Progenitor cell of endocrine pancreas (in vitro differentiated cells): Measurements from ENCODE around the gene AQP11. TPM values are rescaled to one million over a fixed set of nuclear protein-coding genes. Genes with fewer than 3 reads are reported as not detected.
"Not testable (repeated sequence)": the region's sequence is repeated elsewhere in the genome, so short reads cannot be mapped to it uniquely, and the experiment has no call there.

ENCODE experiments used
- DNase-seq: peaks from one replicate; pipeline ENCODE4 v3.0.0; 2021; ENCODE audit warnings: low spot score; ENCODE audit not compliant: unreplicated experiment
- H3K27ac Mint-ChIP-seq: 2 replicates; pipeline ENCODE4 v1.8.0; 2021; ENCODE audit warnings: mild to moderate bottlenecking, moderate library complexity, mixed read lengths
- H3K27me3 Mint-ChIP-seq: 2 replicates; pipeline ENCODE4 v1.8.0; 2021; ENCODE audit warnings: mixed read lengths
- H3K36me3 Mint-ChIP-seq: 2 replicates; pipeline ENCODE4 v1.8.0; 2022; ENCODE audit warnings: mixed read lengths; ENCODE audit not compliant: insufficient read depth
- H3K4me1 Mint-ChIP-seq: 2 replicates; pipeline ENCODE4 v1.8.0; 2021; ENCODE audit warnings: low read depth, mixed read lengths
- H3K4me3 Mint-ChIP-seq: 2 replicates; pipeline ENCODE4 v1.8.0; 2021; ENCODE audit warnings: low read depth, mild to moderate bottlenecking, moderate library complexity, mixed read lengths
- H3K9me3 Mint-ChIP-seq: 2 replicates; pipeline ENCODE4 v1.8.0; 2021; ENCODE audit warnings: low read depth, mixed read lengths
- total RNA-seq: library from RNA; stranded (reverse); gene quantifications from 2 replicates; pipeline ENCODE4 v1.2.1, GENCODE V29; 2021
- TF ChIP-seq, protein P1 (sequence below): fragments of 200-600 bp; sonication (generic); IDR thresholded peaks from one replicate; pipeline ENCODE4 v1.5.0; 2021; ENCODE audit warnings: antibody characterized with exemption, mild to moderate bottlenecking; ENCODE audit not compliant: unreplicated experiment

AQP11 gene
- total RNA-seq, 1 donor from 2014 or later, result 2.3 TPM

DNA sequence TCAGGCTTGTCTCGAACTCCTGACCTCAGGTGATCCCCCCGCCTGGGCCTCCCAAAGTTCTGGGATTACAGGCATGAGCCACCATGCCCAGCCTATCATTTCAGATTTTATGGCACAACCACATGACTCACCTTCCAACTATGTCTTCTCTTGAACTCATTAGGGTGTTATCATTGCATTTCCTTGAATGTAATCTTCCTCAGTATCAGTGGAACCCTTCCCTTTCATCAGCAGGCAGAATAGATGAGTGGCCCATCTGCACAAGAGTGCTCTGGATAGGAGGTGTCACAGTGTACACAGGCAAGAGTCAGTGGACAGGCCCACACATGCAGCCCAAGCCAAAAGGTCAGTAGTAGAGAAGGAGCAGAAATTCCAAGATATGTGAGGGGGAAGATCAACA lies 29.1 kb upstream of the AQP11 start:
- peaks cover 20% of the 10 kb centered on the region for H3K9me3 Mint-ChIP-seq
- no peak overlapping the region for H3K4me3 Mint-ChIP-seq
- peaks cover 1% of the 10 kb centered on the region for H3K36me3 Mint-ChIP-seq
- no peaks in the 10 kb centered on the region for H3K27me3 Mint-ChIP-seq
- TF ChIP-seq, protein P1, sequence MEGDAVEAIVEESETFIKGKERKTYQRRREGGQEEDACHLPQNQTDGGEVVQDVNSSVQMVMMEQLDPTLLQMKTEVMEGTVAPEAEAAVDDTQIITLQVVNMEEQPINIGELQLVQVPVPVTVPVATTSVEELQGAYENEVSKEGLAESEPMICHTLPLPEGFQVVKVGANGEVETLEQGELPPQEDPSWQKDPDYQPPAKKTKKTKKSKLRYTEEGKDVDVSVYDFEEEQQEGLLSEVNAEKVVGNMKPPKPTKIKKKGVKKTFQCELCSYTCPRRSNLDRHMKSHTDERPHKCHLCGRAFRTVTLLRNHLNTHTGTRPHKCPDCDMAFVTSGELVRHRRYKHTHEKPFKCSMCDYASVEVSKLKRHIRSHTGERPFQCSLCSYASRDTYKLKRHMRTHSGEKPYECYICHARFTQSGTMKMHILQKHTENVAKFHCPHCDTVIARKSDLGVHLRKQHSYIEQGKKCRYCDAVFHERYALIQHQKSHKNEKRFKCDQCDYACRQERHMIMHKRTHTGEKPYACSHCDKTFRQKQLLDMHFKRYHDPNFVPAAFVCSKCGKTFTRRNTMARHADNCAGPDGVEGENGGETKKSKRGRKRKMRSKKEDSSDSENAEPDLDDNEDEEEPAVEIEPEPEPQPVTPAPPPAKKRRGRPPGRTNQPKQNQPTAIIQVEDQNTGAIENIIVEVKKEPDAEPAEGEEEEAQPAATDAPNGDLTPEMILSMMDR, result no peak
- no peak for DNase-seq
- H3K27ac Mint-ChIP-seq, result no peak overlapping the region
- peaks cover 4% of the 10 kb centered on the region for H3K4me1 Mint-ChIP-seq

DNA sequence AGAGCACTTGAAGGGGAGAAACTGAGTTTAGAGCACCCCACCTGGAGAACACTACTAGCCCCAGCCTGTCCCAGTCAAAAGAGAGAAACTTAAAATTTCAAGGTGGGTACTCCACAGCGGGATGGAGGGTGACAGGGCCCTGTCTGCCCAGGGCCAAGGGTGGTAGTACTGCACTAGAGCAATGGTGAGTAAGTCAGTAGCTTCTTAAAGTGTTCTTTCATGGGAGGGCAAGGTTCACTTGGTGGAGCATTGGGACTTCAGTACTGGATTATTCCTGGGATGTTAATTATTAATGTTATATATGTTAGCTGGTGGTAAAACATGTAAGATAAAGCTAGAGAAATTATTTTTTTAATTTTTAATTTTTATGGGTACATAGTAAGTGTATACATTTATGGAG lies 28.5 kb upstream of the AQP11 start:
- H3K27ac Mint-ChIP-seq, result no peak overlapping the region
- peaks cover 1% of the 10 kb centered on the region for H3K36me3 Mint-ChIP-seq
- H3K9me3 Mint-ChIP-seq, result peaks cover 20% of the 10 kb centered on the region
- no peak for DNase-seq
- peaks cover 4% of the 10 kb centered on the region for H3K4me1 Mint-ChIP-seq
- TF ChIP-seq, protein P1, result no peak
- no peaks in the 10 kb centered on the region for H3K27me3 Mint-ChIP-seq
- H3K4me3 Mint-ChIP-seq, result no peak overlapping the region

DNA sequence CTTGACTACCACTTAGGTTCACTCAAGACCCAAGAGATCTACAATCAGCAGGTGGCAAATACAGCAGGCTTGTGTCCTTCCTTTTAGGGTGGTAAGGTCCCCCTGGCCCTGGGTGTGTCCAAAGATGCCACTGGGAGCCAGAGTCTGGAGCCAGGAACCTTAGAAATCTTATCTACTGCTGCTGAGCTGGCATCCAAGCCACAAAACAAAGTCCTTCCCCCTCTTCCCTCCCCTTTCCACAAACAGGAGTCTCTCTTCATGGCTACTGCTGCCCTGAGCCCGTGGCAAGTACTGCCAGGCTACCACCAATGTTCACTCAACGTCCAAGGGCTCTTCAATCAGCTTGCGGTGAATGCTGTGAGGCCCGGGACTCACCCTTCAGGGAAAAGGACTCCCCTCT lies 21.4 kb upstream of the AQP11 start:
- peaks cover 2% of the 10 kb centered on the region for H3K4me1 Mint-ChIP-seq
- peaks cover 1% of the 10 kb centered on the region for H3K36me3 Mint-ChIP-seq
- TF ChIP-seq, protein P1, result no peak
- no peak overlapping the region for H3K27ac Mint-ChIP-seq
- H3K27me3 Mint-ChIP-seq, result no peaks in the 10 kb centered on the region
- peaks cover 8% of the 10 kb centered on the region for H3K9me3 Mint-ChIP-seq
- no peak overlapping the region for H3K4me3 Mint-ChIP-seq
- no peak for DNase-seq

DNA sequence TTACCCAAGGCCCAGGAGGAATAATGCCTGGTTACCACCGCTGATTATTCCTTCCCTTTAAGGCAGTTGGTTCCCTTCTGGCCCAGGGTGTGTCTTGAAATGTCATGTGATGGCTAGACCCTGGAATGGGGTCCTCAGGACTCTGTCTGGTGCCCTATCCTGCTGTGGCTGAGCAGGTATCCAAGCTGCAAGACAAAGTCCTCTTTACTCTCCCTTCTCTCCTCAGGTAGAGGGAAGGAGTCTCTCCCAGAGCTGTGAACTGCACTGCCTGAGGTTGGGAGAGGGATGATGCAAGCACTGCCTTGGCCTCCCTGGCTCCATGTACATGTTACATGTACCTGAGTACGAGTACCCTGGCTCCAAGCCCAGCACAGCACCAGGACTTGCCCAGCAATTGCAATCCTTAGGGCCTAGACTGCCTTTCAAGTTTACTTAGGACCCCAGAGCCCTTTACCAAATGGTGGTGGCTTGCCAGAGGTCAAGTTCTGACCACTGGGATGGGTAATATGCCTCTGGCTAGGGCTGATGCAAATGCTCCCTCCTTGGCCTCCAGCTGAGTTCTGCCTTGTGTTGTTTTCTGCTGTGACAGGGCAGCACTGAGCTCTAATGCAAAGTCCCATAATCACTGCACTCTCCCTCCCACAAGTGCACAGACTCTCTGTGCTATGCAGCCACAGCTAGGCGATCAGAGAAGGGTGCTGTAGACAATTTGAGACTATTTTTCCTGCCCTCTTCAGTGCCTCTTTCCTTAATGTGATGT lies 20.7 kb upstream of the AQP11 start:
- H3K36me3 Mint-ChIP-seq, result peaks cover under 1% of the 10 kb centered on the region
- peaks cover 2% of the 10 kb centered on the region for H3K4me1 Mint-ChIP-seq
- no peak overlapping the region for H3K27ac Mint-ChIP-seq
- H3K27me3 Mint-ChIP-seq, result no peaks in the 10 kb centered on the region
- H3K4me3 Mint-ChIP-seq, result no peak overlapping the region
- H3K9me3 Mint-ChIP-seq, result peaks cover 4% of the 10 kb centered on the region
- no peak for DNase-seq
- TF ChIP-seq, protein P1, result no peak

DNA sequence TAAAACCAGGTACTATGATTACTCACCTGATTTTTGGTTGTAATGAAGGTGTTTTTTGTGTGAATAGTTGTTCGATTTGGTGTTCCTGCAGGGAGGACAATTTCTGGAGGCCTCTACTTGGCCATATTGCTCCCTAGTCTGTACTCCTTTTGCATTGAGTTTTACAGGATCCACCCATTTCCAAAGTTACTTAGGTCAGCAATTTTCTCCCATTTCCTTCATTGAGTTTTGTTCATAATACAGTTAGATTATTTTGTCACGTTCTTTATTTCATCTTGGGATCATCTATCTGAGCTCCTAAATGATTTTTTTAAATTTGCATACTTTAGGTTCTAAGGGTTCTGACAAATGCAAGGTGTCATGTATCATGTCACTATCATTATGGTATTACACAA lies 20.1 kb upstream of the AQP11 start:
- H3K27ac Mint-ChIP-seq, result no peak overlapping the region
- H3K4me1 Mint-ChIP-seq, result peaks cover 2% of the 10 kb centered on the region
- TF ChIP-seq, protein P1, result no peak
- H3K27me3 Mint-ChIP-seq, result no peaks in the 10 kb centered on the region
- H3K36me3 Mint-ChIP-seq, result no peaks in the 10 kb centered on the region
- DNase-seq, result no peak
- H3K9me3 Mint-ChIP-seq, result no peaks in the 10 kb centered on the region
- H3K4me3 Mint-ChIP-seq, result no peak overlapping the region

DNA sequence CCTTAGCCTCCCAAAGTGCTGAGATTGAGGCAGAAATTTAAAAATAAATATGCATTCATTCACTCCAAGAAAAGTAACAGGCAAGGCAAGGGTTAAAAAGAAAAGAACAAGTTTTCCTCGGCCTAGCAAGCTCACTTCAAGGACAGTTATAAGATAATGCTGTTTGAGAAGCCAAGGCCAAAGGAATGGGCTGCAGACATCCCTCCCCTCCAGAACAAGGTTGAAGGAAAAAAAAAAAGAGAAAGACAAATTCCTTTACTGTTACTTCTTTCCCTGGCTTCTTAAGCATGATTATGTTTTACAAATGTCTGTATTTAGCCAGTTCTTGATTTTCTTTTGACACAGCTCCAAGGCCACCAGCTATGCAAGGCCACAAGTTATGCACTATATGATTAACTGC lies 18.9 kb upstream of the AQP11 start:
- H3K27ac Mint-ChIP-seq, H3K9me3 Mint-ChIP-seq, H3K36me3 Mint-ChIP-seq, H3K4me1 Mint-ChIP-seq, H3K27me3 Mint-ChIP-seq, DNase-seq, H3K4me3 Mint-ChIP-seq: not testable (repeated sequence)

DNA sequence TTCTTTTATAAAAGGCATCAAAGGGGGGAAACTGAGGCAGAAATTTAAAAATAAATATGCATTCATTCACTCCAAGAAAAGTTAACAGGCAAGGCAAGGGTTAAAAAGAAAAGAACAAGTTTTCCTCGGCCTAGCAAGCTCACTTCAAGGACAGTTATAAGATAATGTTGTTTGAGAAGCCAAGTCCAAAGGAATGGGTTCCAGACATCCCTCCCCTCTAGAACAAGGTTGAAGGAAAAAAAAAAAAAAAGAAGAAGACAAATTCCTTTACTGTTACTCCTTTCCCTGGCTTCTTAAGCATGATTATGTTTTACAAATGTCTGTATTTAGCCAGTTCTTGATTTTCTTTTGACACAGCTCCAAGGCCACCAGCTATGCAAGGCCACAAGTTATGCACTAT lies 14.3 kb upstream of the AQP11 start:
- H3K36me3 Mint-ChIP-seq, H3K27ac Mint-ChIP-seq, DNase-seq, H3K4me3 Mint-ChIP-seq, H3K4me1 Mint-ChIP-seq, H3K27me3 Mint-ChIP-seq: not testable (repeated sequence)
- H3K9me3 Mint-ChIP-seq, result peaks cover 18% of the 10 kb centered on the region
